Caco-2 (cell line): ENCODE data around the gene GPR68. TPM values are rescaled to one million over a fixed set of nuclear protein-coding genes. Genes with fewer than 3 reads are reported as not detected.
A peak's percentile ranks its signal among the peaks of the same experiment; 100 is the strongest.

Experiments
- BruUV-seq: library from RNA; stranded (reverse); fragments of 400-500 nt; replicated peaks from 2 replicates; lab custom pipeline; 2021; lab: Mats Ljungman, UMichigan
- CTCF ChIA-PET: fragments of 300-600 bp; sonication (Branson Sonifier 250); formaldehyde crosslinking; loops from one replicate; lab custom pipeline; 2022; ENCODE audit warnings: antibody characterized with exemption; lab: Charles Lee
- POLR2A ChIA-PET: fragments of 300-600 bp; sonication (Branson Sonifier 250); formaldehyde crosslinking; loops from one replicate; lab custom pipeline; 2022; ENCODE audit warnings: antibody characterized with exemption; lab: Charles Lee
- DNase-seq, 2 experiments: peaks; one replicate each; pipeline versions ENCODE4 v3.0.0 to v3.0.0-alpha.2; 2020 to 2022
- H3K27me3 ChIP-seq: replicated peaks from 2 replicates; pipeline ENCODE4 v1.6.0; 2011; ENCODE audit warnings: low read length; ENCODE audit not compliant: control insufficient read depth, insufficient read depth
- H3K36me3 ChIP-seq: 2 replicates; pipeline ENCODE4 v1.5.1; 2011; ENCODE audit warnings: low read length; ENCODE audit not compliant: control insufficient read depth, insufficient read depth
- H3K4me1 ChIP-seq: fragments of 250-450 bp; sonication (Bioruptor Pico); 2 replicates; pipeline ENCODE4 v1.5.1; 2020; ENCODE audit warnings: mild to moderate bottlenecking
- H3K4me3 ChIP-seq: 2 replicates; pipeline ENCODE4 v1.5.1; 2011; ENCODE audit warnings: low read depth, mild to moderate bottlenecking, control low read depth, low read length
- H3K9me3 ChIP-seq: fragments of 250-450 bp; sonication (Bioruptor Pico); 2 replicates; pipeline ENCODE4 v1.5.1; 2020; ENCODE audit warnings: mild to moderate bottlenecking, moderate library complexity
- H3K27ac Mint-ChIP-seq: one replicate; pipeline ENCODE4 v1.8.0; 2022; ENCODE audit warnings: mixed read lengths; ENCODE audit not compliant: unreplicated experiment
- H3K27me3 Mint-ChIP-seq: one replicate; pipeline ENCODE4 v1.8.0; 2022; ENCODE audit warnings: mixed read lengths; ENCODE audit not compliant: insufficient read depth, unreplicated experiment
- H3K36me3 Mint-ChIP-seq: one replicate; pipeline ENCODE4 v1.8.0; 2022; ENCODE audit warnings: mild to moderate bottlenecking, mixed read lengths; ENCODE audit not compliant: insufficient read depth, unreplicated experiment
- H3K4me1 Mint-ChIP-seq: one replicate; pipeline ENCODE4 v1.8.0; 2022; ENCODE audit warnings: low read depth, mixed read lengths; ENCODE audit not compliant: unreplicated experiment
- H3K4me3 Mint-ChIP-seq: one replicate; pipeline ENCODE4 v1.8.0; 2022; ENCODE audit warnings: mild to moderate bottlenecking, moderate library complexity, mixed read lengths; ENCODE audit not compliant: unreplicated experiment
- H3K9me3 Mint-ChIP-seq: one replicate; pipeline ENCODE4 v1.8.0; 2022; ENCODE audit warnings: mixed read lengths; ENCODE audit not compliant: unreplicated experiment
- intact Hi-C: fragments of 100-400 bp; cut with micrococcal nuclease; formaldehyde crosslinking; loops from one replicate; pipeline ENCODE4 v1.10.0; 2022; ENCODE audit not compliant: unreplicated experiment
- total RNA-seq: library from RNA; stranded (reverse); gene quantifications from 2 replicates; pipeline ENCODE4 v1.2.3, GENCODE V29; 2022
- TF ChIP-seq, protein P1 (sequence below), 2 experiments: fragments of 200-600 bp in 1 of 2; IDR thresholded peaks; 1 replicate in 1 of 2; 2 replicates in 1 of 2; pipeline versions ENCODE4 v1.5.1 to v1.8.0; 2011 to 2022; ENCODE audit warnings: antibody characterized with exemption in 1 of 2, control low read depth in 1 of 2, inconsistent platforms in 1 of 2, low read depth in 1 of 2, low read length in 1 of 2, mild to moderate bottlenecking in 1 of 2, moderate library complexity in 1 of 2; ENCODE audit not compliant: insufficient read depth in 1 of 2, severe bottlenecking in 1 of 2, unreplicated experiment in 1 of 2

Gene GPR68
- total RNA-seq, 1 experiment from 2014 or later, result 0.14 TPM

DNA sequence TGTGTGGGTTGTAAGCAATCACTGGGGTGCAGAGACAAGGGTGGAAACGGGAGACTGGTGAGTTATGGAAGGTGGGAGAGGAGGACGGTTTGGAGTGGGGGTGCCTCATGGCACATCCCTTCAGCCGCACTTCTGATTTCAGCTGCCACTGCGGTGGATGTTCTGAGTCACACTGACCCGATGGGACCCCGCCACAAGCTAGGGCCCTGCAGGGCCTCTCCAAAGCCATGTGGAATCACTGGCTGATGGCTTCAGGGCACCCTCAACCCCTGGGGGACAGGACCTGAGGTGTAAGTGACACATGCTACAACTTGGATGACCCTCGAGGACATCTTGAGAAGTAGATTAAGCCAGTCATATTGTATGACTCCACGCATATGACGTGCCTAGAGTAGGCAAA is 53.7 kb downstream of the GPR68 start:
- DNase-seq, result no peak
- Mint-ChIP-seq H3K27me3 (no peaks in the 10 kb centered on the region), H3K4me1 (no peaks in the 10 kb centered on the region), H3K4me3 (no peak overlapping the region), H3K27ac (peak overlapping the region; percentile 23), H3K36me3 (peaks cover 48% of the 10 kb centered on the region), H3K9me3 (no peaks in the 10 kb centered on the region)
- CTCF ChIA-PET, result no interaction called here
- no peaks in the 10 kb centered on the region for H3K27me3 ChIP-seq
- intact Hi-C loops, result no loop called here
- POLR2A ChIA-PET, result no interaction called here
- TF ChIP-seq, protein P1, sequence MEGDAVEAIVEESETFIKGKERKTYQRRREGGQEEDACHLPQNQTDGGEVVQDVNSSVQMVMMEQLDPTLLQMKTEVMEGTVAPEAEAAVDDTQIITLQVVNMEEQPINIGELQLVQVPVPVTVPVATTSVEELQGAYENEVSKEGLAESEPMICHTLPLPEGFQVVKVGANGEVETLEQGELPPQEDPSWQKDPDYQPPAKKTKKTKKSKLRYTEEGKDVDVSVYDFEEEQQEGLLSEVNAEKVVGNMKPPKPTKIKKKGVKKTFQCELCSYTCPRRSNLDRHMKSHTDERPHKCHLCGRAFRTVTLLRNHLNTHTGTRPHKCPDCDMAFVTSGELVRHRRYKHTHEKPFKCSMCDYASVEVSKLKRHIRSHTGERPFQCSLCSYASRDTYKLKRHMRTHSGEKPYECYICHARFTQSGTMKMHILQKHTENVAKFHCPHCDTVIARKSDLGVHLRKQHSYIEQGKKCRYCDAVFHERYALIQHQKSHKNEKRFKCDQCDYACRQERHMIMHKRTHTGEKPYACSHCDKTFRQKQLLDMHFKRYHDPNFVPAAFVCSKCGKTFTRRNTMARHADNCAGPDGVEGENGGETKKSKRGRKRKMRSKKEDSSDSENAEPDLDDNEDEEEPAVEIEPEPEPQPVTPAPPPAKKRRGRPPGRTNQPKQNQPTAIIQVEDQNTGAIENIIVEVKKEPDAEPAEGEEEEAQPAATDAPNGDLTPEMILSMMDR (IDR thresholded peaks at IDR 0.05; ENCODE audit: insufficient read depth in 1 of 2, low read depth in 1 of 2, low read length in 1 of 2, severe bottlenecking in 1 of 2, unreplicated experiment in 1 of 2), result no peak
- H3K4me1 ChIP-seq, result no peaks in the 10 kb centered on the region
- no peaks in the 10 kb centered on the region for H3K9me3 ChIP-seq
- no peak overlapping the region for H3K4me3 ChIP-seq
- BruUV-seq, result no TSS peak
- no peaks in the 10 kb centered on the region; the same call in 1 of the 2 replicates for H3K36me3 ChIP-seq

DNA sequence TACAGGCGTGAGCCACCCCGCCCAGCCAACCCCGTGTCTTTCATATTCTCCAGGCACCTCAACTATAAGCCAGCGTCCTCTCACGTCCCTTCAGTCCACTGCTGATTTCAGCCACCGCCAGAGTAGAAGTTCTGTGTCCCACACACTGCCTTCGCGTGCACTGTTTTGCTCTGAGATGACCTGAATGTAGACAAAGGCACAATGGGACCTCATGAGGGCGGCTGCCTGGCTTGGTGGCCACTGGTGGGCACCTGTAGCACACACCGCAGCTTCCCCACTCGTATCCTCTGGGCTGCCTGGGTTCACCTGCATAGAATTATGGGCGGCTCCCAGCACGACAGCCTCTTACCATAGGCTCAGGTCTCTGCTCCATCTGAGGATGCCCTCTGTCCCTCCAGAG is 57.2 kb downstream of the GPR68 start:
- TF ChIP-seq, protein P1 (IDR thresholded peaks at IDR 0.05; ENCODE audit: insufficient read depth in 1 of 2, low read depth in 1 of 2, low read length in 1 of 2, severe bottlenecking in 1 of 2, unreplicated experiment in 1 of 2), result no peak
- peaks cover 41% of the 10 kb centered on the region for H3K36me3 Mint-ChIP-seq
- DNase-seq, result no peak
- no peaks in the 10 kb centered on the region for H3K4me1 Mint-ChIP-seq
- Histone ChIP-seq H3K9me3 (no peaks in the 10 kb centered on the region), H3K27me3 (no peaks in the 10 kb centered on the region), H3K4me1 (no peaks in the 10 kb centered on the region), H3K4me3 (no peak overlapping the region), H3K36me3 (peaks cover 2% of the 10 kb centered on the region)
- no peaks in the 10 kb centered on the region for H3K9me3 Mint-ChIP-seq
- no TSS peak for BruUV-seq
- no peak overlapping the region for H3K27ac Mint-ChIP-seq
- ChIA-PET POLR2A (no interaction called here), CTCF (no interaction called here)
- intact Hi-C loops, result no loop called here
- no peaks in the 10 kb centered on the region for H3K27me3 Mint-ChIP-seq
- H3K4me3 Mint-ChIP-seq, result no peak overlapping the region

DNA sequence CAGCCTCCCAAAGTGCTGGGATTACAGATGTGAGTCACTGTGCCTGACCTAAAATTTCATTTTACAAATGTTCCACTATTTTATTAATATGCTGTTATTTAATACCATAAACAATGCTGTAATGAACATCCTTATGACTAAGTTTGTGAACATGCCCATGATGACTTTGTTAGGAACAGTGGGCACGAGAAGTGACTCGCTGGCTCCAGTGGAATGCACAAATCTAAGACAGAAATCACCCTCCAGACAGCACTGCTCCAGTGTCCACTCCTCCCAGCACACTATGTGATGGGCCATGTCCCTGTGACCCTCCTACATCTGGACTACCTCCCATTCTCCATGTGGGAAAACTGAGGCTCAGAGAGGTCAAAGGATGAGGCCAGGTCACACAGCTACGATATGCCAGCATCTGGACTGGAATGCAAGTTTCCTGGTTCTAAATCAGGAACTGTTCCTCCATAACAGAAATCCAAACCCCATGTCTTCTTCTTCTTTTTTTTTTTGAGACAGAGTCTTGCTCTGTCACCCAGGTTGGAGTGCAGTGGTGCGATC is 57.9 kb downstream of the GPR68 start:
- intact Hi-C loops, result no loop called here
- no peak overlapping the region for H3K27ac Mint-ChIP-seq
- H3K27me3 Mint-ChIP-seq, result no peaks in the 10 kb centered on the region
- no peaks in the 10 kb centered on the region for H3K4me1 Mint-ChIP-seq
- CTCF ChIA-PET, result no interaction called here
- Histone ChIP-seq H3K9me3 (no peaks in the 10 kb centered on the region), H3K4me1 (no peaks in the 10 kb centered on the region), H3K4me3 (no peak overlapping the region), H3K36me3 (peaks cover 2% of the 10 kb centered on the region), H3K27me3 (no peaks in the 10 kb centered on the region)
- DNase-seq, result no peak
- BruUV-seq, result no TSS peak
- no peaks in the 10 kb centered on the region for H3K9me3 Mint-ChIP-seq
- POLR2A ChIA-PET, result no interaction called here
- H3K4me3 Mint-ChIP-seq, result no peak overlapping the region
- peaks cover 36% of the 10 kb centered on the region for H3K36me3 Mint-ChIP-seq
- TF ChIP-seq, protein P1 (IDR thresholded peaks at IDR 0.05; ENCODE audit: insufficient read depth in 1 of 2, low read depth in 1 of 2, low read length in 1 of 2, severe bottlenecking in 1 of 2, unreplicated experiment in 1 of 2), result no peak
